SKM-1 (cell line): ENCODE data around the gene POU2AF3.

ENCODE experiments used
- DNase-seq: peaks from one replicate; lab custom pipeline; 2025; ENCODE audit not compliant: unreplicated experiment; lab: John Stamatoyannopoulos, UW

POU2AF3 gene

GRCh38 chr11:111352231-111352746 is 53.9 kb downstream of the POU2AF3 start:
- no peak for DNase-seq

GRCh38 chr11:111352935-111353710 is 54.8 kb downstream of the POU2AF3 start:
- no peak for DNase-seq

- no peak for DNase-seq
Measured at GRCh38 chr11:111353776-111354600, 55.6 kb downstream of the POU2AF3 start.

DNA sequence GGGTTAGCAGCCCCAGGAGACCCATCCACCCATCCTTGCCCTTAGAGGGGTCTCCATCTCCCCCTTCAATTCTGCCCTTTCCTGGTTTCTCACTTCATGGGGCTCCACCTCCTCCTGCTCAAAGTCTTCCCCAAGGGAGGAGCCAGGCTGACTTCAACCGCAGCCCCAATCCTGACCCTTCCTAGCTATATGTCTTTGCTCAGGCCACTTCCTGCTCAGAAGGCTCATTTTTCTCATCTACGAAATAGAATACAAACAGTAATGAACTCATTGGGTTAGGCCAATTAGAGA is 56.2 kb downstream of the POU2AF3 start:
- no peak for DNase-seq

DNA sequence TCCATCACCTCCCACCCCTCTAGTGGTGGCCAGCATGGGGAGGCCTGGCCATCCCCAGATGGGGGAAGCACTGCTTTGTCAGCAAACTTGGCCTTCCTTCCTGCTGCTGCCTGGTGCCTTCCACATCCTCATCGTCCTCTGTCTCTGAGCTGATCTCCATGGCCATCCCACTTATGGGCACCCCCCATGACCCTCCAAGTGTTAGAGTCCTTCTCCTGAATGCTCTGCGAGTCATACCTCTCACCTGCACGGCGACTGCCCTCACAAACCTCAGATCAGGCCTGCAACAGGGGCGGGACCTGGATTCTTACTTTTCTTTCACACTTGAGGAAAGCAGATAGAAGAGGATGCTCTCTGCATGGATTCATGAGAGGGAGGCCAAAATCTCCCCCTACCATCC is 56.8 kb downstream of the POU2AF3 start:
- DNase-seq = no peak

GRCh38 chr11:111355956-111356659 is 57.8 kb downstream of the POU2AF3 start:
- no peak for DNase-seq

- DNase-seq = no peak
Measured at GRCh38 chr11:111356660-111357048, 58.3 kb downstream of the POU2AF3 start.

DNA sequence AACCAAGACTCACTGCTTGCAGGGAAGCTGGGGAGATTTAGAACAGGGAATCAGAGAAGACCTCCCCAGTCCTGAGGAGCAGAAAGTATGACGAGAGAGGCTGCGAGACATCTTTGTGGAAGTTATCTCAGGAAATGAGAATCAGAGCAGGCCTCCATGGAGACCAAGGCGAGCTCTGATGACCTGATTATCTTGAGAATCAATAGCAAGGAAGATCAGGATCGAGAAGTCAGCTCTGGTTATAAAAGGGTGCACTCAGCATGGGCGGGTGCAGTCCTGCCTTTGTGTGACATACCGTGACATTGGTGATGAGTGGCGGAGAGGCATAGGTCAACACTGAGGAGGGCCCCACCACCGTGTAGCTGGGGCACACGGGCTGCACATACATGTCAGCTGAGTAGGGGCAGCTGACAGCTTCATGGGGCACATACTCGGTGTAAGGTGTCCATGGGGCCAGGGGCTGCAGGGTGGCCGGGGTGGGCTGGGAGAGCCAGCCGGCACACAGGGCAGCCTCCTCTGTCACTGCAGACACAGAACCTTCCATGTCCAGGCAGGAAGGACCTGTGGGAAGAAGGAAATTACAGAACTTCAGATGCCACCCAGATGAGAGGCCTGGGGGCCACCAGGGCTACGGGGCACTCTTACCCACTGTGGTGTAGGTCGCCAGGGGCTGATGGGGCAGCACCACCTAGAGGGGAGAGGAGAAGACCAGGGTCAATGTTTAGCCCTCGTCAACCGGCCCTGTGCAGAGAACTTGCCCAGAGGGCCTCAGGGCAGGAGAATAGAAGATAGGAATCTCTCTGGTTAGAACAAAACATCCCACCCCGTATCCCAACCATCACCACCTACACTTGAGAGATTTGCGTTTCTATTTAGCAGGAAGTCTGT is 59.0 kb downstream of the POU2AF3 start:
- no peak for DNase-seq
